DMS114 treated with DMSO at 0.1 percent for 48 hours (cell line): ENCODE results near the gene DAG1.

ENCODE experiments used
- DNase-seq: peaks from one replicate; lab custom pipeline; 2025; ENCODE audit not compliant: unreplicated experiment; lab: John Stamatoyannopoulos, UW

The DAG1 gene

GRCh38 chr3:49512781-49513355, 42.8 kb downstream of the DAG1 start:
- no peak for DNase-seq

GRCh38 chr3:49513494-49514124, 43.5 kb downstream of the DAG1 start:
- DNase-seq = no peak

- no peak for DNase-seq
These were observed 47.9 kb downstream of the DAG1 start for GRCh38 chr3:49518016-49518415.

- no peak for DNase-seq
These were observed 48.4 kb downstream of the DAG1 start for GRCh38 chr3:49518441-49518840.

GRCh38 chr3:49519296-49519695, 49.2 kb downstream of the DAG1 start:
- DNase-seq = no peak

- no peak for DNase-seq
These were observed 49.9 kb downstream of the DAG1 start for GRCh38 chr3:49519916-49520385.

GRCh38 chr3:49523756-49524747, 54.0 kb downstream of the DAG1 start:
- no peak for DNase-seq

- DNase-seq = no peak
These were observed 59.5 kb downstream of the DAG1 start for GRCh38 chr3:49529567-49529966.

- no peak for DNase-seq
These were observed 60.2 kb downstream of the DAG1 start for GRCh38 chr3:49530231-49530630.

GRCh38 chr3:49530701-49531100, 60.6 kb downstream of the DAG1 start:
- DNase-seq = no peak

GRCh38 chr3:49531218-49531617, 61.2 kb downstream of the DAG1 start:
- DNase-seq = no peak

GRCh38 chr3:49531715-49532114, 61.6 kb downstream of the DAG1 start:
- no peak for DNase-seq

- DNase-seq = no peak
These were observed 63.0 kb downstream of the DAG1 start for GRCh38 chr3:49533031-49533430.

- DNase-seq = no peak
These were observed 63.9 kb downstream of the DAG1 start for GRCh38 chr3:49533786-49534519.

- no peak for DNase-seq
These were observed 64.7 kb downstream of the DAG1 start for GRCh38 chr3:49534581-49535441.

GRCh38 chr3:49535971-49536874, 66.2 kb downstream of the DAG1 start:
- no peak for DNase-seq

- no peak for DNase-seq
These were observed 66.9 kb downstream of the DAG1 start for GRCh38 chr3:49536875-49537533.
